Muscle of back (tissue), 13 donors: ENCODE data around the gene PLAU. TPM values are rescaled to one million over a fixed set of nuclear protein-coding genes. Genes with fewer than 3 reads are reported as not detected.

Experiments
- DNase-seq, 3 donors: peaks; one replicate each; pipeline versions ENCODE4 v3.0.0 to v3.0.0-alpha.2; 2013
- long read RNA-seq, 9 donors: transcript quantifications; one replicate each; lab custom pipeline, GENCODE V29; 2026
- polyA plus RNA-seq, 10 donors: library from polyadenylated mRNA; unstranded; fragments of 120-200 nt; gene quantifications; one replicate each; pipeline ENCODE4 v1.2.1, GENCODE V29; 2013; ENCODE audit not compliant: insufficient read length in 10 of 10

Gene PLAU
- polyA plus RNA-seq: 10 to 100 TPM; 22.4 to 39.2 (median 28.3) TPM
- long read RNA-seq, donor 1, transcript PLAU-201 (11 exons, 2,321 nt): major isoform, 5 of 11 reads
- long read RNA-seq, donor 1, partial matches to known transcripts: 6 of 11 reads
- long read RNA-seq, donor 1, other reads (novel, unspliced or antisense): 0 of 11 reads
- long read RNA-seq, donor 2, partial matches to known transcripts: 8 of 12 reads
- long read RNA-seq, donor 2, other reads (novel, unspliced or antisense): 0 of 12 reads
- long read RNA-seq, donor 3: 0 reads
- long read RNA-seq, donor 4: 0 reads
- long read RNA-seq, donor 5, transcript PLAU-201 (11 exons, 2,321 nt): major isoform, 13 of 13 reads
- long read RNA-seq, donor 5, partial matches to known transcripts: 0 of 13 reads
- long read RNA-seq, donor 5, other reads (novel, unspliced or antisense): 0 of 13 reads
- long read RNA-seq, donor 6, transcript PLAU-201 (11 exons, 2,321 nt): major isoform, 5 of 11 reads
- long read RNA-seq, donor 6, partial matches to known transcripts: 6 of 11 reads
- long read RNA-seq, donor 6, other reads (novel, unspliced or antisense): 0 of 11 reads
- long read RNA-seq, donor 7, transcript PLAU-201 (11 exons, 2,321 nt): major isoform, 7 of 13 reads
- long read RNA-seq, donor 7, partial matches to known transcripts: 6 of 13 reads
- long read RNA-seq, donor 7, other reads (novel, unspliced or antisense): 0 of 13 reads
- long read RNA-seq, donor 8: 0 reads
- long read RNA-seq, donor 9, partial matches to known transcripts: 0 of 3 reads
- long read RNA-seq, donor 9, other reads (novel, unspliced or antisense): 0 of 3 reads

- peak in 2 of 3 donors; percentile 64 to 84 for DNase-seq
Measured at GRCh38 chr10:73910764-73911552, at the start of gene PLAU. TSS of gene PLAU (plus strand) at chr10:73911132. CDS start at chr10:73911556, 424 bp downstream.

DNA sequence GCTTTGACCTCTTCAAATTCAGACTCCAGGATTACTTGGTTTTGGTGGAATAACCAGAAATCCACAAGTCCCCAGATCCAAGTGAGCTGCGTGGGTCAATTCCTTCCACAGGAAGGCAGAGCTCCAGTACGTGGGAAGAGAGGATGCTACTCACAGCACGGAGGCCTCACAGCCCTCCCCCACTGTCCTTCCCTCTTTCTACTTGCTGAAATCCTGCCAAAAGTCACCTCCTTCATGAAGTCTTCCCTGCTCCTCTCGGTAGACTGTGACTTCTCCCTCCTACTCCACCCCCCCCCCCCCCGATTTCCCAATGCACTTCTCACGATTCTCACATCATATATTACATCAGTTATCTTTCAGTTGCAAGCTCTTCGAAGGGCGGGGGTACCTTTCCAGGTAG is 48.9 kb upstream of the PLAU start:
- no peak for DNase-seq

DNA sequence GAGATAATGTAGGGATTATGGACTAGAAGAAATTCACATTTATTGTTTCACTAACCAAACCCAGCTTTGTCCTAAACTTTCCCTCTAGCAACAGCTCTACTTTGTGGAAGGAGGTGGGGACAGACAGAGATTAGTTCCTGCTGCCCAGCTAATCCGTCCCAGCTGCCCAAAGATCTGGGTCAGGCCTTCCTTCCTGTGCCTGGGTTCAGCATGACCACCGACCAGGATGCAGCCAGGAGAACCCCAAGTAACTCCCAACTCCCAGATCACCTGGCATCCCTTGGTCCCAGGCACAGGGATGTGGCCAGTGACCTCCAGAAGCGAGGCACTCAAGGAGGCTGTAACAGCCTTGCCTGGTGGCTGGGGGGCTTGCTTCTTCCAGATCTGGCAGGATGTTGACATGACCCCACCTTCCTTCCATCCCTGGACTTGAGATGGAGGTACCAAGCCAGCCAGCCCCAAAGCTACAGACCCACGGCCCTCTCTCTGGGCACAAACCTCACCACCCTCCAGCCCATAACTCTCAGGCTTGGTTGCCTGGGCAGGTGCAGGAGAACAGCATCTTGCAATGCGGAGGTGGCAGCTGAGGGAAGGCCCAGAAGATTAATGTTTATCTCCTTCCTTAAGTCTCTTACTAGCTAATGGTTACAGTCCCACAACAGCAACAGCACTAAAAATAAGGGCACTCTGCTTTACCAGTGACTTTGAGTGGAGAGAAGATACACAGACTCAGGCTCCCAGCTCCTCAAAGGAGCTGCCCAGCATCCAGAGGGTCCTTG is 47.7 kb upstream of the PLAU start:
- DNase-seq: no peak

DNA sequence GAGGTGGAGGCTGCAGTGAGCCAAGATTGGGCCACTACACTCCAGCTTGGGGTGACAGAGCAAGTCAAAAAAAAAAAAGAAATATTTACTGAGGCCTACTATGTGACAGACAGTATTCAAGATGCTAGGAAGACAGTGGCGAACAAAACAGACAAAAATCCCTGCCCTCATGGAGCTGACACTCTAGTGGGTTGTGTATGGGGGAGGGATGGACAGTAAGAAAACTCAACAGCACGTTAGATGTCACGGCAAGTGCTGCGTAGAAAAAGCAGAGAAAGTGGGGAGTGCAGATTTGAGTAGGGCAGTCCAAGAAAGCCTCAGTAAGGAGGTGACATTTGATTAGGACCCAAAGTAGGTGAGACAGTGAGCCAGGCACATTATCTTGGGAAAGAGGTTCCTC is 46.7 kb upstream of the PLAU start:
- DNase-seq: no peak

- no peak for DNase-seq
Measured at GRCh38 chr10:73865107-73865458, 45.8 kb upstream of the PLAU start.

DNA sequence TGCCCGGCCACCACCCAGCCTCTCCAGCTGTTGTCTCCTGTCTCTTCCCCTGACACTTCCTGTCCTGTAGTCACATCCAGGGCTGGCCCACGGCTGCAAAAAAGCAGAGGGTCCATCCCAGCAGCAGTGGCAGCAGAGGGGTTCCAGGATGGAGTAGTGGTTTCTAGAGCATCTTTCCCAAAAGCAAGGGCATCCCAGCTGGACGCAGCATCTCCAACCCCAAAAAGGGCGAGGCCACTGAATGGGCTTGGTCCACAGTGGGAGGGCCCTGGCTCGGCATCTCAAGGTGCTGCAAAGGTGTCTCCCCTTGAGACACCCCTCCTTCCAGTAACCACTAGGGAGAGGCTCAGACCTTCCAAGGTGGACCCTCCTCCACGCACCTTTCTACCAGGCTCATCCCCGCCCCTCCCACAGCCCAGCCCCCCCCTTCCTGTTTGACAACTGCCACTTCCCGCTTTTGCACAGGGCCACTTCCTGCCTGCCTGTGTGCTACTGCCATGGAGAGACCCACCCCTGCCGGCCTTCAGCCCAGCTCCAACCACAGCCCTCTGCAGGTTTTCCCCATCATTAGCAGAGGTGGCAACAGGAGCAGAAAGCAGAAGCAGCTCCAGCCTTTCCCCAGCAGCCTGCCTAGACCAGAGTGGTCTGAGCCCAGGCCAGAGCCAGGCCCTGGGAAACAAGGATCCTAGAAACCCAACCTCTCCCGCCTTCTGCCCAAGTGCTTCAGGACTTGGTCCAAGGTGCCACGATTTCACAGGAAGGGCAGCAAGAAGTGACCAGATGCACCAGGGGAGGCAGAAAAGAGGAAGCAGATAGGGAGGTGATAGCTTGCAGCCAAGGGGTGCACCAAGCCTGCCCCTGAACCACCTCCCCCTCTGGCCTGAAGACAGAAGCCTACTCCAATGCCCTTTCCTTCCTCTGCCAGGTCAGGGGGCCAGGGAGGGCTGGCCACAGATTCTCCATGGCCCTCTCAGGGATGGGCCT is 45.2 kb upstream of the PLAU start:
- no peak for DNase-seq

DNA sequence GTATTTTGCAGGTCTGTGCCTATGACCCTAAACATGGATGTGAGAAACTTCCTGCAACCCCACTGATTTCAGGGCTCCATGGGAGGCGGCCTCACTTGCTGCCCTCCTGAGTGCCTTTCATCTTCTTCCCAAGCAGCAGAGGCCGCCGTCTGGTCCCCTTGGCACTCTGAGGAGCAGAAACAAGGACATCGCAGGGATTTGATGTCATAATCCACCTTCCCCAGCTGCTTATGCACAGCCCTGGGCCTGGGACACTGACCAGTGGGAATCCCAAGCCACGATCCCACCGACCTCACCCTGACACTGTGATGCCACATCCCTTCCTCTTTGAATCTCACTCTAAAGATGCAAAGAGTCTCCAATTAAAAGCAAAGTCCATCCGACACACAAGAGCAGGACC is 44.3 kb upstream of the PLAU start:
- no peak for DNase-seq

GRCh38 chr10:73867126-73867807 is 43.7 kb upstream of the PLAU start:
- DNase-seq: no peak

DNA sequence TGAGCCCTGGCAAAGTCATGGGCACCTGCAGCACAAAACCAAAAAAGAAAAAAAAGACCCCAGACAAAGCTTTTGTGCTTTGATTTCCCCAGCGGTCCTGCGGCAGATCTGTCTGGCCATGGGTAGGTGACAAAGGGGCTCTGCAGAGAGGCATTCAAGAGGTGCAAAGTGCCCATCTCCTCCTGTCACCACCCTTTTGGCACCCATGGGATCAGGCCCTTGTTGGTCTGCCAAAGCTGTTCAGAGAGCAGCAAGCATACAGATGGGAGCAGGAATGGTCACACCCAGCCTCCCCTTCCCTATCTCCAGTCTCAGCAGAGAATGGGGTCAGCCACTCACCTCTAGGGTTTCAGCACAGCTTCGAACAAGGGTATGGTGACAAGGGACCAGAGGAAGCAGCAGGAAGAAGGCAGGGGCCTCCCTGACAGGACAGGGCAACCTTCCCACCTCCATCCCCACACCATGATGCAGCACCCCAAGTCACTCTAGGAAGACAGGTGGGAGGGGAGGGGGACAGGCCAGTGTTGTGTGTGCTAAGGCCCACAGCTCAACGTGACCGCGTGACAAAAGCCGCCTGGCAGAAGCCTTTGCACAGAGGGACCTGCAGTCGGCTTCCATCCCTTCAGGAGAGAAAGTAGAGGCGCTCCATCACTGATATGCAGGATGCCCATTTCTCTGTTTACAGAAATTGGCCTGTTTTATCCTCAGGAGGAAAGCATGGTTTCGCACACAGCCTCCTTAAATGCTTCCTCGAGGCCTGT is 42.9 kb upstream of the PLAU start:
- DNase-seq: no peak

GRCh38 chr10:73868655-73869195 is 42.2 kb upstream of the PLAU start:
- DNase-seq: no peak

DNA sequence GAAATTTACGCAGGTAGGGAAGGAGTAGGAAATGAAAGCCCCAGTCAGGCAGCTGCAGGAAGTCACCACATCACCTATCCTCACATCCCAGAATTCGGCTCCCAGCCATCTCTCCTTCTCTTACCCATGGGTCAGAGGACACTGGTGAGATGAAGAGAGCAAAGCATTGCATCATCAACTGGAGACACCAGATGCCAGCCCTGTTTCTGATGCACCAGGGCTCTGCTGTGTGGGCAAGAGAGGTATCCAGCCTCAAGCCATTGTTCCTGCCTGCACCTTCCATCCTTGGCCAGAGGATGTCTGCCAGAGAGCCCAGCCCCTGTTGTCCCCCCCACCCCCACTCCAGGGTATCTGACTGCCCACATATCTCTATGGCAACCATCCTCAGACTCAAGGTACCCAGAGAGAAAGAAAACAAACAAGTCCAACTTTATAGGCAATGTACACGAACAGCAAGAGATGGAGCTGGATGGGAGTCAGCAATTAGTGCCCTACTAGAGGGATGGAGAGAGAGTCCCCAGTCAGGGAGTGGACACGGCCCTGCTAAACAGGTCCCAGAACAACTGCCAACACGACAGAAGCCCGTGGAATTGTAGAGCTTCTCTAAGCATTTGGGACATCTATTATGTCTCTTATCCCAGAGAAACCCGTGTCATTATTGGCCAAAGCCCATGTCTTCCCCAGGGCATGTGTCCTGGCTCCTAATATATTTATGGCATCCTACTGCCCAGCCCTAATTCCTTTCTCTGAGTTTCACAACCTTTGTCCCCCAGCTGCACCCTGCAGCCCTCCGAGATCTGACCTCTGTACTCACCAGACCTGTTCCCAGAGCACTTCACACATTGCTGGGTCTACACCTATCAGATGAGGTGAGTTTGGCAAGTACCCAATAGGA is 39.4 kb upstream of the PLAU start:
- no peak for DNase-seq

- DNase-seq: no peak
Measured at GRCh38 chr10:73872190-73872710, 38.7 kb upstream of the PLAU start.

- DNase-seq: no peak
Measured at GRCh38 chr10:73873142-73873837, 37.6 kb upstream of the PLAU start.

DNA sequence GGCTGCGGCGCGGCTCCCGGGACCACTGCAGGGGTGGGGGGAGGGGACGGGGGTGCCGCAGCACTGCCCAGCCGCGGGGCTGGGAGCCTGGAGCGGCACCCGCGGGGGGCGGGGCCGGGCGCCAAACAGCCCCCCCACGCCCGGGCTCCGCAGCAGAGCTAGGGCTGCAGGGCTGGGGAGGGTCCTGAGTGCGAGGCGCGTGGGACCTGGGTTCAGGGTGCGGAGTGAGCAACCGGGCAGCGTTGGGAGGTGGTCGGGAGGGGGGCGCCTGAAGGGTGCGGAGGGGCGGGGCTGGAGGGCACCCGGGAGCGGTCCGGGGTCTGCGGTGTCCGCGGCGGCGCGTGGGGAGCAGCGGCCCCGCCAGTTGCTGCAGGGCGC is 37.1 kb upstream of the PLAU start:
- no peak for DNase-seq

GRCh38 chr10:73874267-73875138 is 36.4 kb upstream of the PLAU start, which contains the start of gene CAMK2G:
TSS of gene CAMK2G (minus strand) at chr10:73874555. CDS start at chr10:73874461, 94 bp downstream.
- peak; percentile 84 to 94 (median 87) for DNase-seq

DNA sequence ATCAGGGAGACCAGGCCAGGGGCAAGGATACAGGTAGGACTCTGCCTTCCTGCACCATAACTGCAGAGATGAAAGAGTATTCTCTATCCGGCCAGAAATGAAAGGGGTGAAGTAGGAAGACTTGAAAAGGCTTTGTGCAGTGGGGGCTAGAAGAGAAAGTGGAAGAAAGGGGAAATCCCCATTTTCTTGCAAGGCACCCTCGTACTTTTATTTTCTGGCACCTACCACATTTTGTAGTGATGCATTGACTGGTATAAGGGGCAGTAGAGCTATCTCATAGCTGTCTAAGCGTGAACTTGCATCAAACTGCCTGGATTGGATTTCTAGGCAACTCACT is 35.8 kb upstream of the PLAU start:
- no peak for DNase-seq
